GM19025 (cell line): ENCODE measurements around the gene MFN2.
"Not testable (repeated sequence)": the region's sequence is repeated elsewhere in the genome, so short reads cannot be mapped to it uniquely, and the experiment has no call there.

Experiments
- ATAC-seq: cut with Tn5 transposase; IDR thresholded peaks from one replicate; pipeline ENCODE4 v1.9.1; 2021; ENCODE audit warnings: mild to moderate bottlenecking, low read depth, moderate library complexity; ENCODE audit not compliant: unreplicated experiment

MFN2 gene

DNA sequence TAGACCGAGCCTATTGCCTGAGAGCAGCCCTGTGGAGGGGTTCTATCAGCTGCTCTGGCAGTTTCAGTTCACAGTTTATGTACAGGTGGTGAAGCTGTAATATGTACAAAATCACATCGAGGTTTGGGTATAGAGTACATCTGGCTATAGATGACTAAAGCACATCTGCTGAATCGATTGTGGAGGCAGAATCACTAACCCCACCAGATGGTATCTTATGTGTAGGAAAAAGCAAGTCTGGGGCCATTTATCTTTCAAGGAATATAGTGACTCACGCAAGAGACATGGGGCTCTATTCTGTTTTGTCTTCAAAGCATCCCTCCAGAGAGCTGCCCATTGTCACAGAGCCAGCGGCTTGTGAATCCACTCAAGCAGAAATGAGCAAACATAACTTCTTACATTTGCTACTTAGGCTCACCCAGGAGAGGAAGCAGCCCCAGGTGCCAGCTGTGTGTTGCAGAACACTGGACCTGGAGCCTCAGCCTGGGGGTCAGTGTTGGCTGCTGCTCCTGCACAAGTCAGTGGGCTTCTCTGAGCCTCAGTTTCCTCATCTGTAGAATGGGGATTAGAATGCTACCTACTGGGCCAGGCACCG is 60.3 kb downstream of the MFN2 start:
- ATAC-seq = peak; percentile 74

DNA sequence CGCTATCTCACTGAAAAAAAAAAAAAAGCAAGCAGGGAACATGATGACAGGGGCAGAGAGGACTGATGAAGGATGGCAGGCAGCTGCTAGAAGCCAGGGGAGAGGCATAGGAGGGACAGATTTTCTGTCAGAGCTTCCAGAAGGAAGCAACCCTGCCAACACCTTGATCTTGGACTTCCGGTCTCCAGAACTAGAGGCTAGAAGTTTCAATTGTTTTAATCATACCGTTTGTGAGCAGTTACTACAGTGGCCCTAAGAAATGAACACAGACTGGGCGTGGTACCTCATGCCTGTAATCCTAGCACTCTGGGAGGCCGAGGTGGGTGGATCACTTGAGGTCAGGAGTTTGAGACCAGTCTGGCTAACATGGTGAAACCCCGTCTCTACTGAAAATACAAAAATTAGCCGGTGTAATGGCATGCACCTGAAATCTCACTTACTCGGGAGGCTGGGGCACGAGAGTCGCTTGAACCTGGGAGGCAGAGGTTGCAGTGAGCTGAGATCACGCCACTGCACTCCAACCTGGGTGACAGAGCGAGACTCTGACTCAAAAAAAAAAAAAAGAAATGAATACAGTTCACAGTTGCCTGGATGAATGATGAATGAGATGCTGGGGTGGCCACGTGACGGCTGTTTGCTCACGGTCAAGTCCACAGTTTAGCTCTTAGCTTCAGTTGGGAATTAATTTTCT is 64.1 kb downstream of the MFN2 start:
- not testable (repeated sequence) for ATAC-seq

DNA sequence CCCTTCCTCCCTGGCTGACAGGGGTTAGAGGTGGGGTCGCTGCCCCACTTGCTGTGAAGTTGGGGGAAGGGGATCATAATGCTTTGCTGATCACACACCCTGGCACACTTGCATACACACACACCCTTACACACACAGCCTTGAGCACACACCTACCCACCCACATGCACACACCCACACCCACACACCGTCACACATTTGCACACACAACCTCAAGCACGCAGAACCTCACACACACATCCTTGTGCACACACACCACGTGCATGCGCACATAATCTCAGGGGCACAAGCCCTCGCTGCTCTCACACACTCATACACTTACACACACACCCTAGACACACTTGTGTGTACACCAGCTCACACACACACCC is 66.5 kb downstream of the MFN2 start:
- ATAC-seq = no peak

DNA sequence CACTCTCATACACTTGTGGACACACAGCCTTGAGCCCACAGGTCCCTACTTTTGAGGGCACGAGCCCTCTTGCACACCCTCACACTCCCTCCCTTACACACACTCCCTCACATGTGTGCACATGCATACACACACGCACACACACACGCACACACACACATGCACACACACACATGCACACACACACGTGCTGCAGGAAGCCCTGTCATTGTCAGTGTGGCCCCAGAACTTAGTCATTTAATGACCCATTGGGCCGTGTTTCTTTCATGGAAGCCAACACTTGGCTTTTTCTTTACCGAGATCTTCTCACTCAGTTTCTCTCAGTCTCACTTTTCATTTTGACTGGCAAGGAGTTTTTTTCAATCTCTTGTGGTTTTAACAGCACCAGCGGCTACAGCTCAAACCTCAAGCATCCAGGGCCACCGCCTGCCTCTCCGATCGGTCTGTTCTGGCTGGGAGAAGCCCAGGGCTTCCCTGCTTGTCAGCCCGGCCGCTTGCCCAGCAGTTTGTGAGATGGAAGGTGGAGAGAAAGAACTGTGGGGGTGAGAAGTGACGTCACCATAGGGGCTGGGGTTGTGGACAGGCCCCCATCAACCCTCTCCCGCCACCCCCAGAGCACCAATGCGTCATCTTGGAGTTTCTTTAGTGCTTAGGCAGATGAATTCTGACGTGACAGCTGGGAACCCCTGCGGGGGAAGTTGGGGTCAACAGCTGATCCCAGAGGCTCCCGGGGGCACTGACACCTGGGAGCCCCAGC is 67.1 kb downstream of the MFN2 start:
- peak; percentile 31 for ATAC-seq

DNA sequence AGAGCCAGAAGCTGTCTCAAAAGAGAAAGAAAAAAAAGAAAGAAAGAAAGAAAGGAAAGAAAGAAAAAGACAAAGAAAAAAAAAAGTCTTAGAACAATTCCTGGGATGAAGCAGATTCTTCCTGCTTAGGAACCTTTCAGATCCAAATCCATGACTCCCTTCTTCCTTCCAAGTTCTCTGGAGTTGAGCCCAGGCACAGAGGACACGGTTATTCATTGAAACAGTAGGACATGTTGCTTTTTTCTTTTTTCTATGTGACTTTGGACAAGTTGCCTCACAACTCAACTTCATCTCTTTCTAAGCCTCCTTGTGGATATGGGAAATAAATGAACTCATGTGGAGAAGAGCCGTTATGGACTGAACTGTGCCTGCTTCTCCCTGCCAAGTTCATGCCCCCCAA is 68.1 kb downstream of the MFN2 start:
- no peak for ATAC-seq

DNA sequence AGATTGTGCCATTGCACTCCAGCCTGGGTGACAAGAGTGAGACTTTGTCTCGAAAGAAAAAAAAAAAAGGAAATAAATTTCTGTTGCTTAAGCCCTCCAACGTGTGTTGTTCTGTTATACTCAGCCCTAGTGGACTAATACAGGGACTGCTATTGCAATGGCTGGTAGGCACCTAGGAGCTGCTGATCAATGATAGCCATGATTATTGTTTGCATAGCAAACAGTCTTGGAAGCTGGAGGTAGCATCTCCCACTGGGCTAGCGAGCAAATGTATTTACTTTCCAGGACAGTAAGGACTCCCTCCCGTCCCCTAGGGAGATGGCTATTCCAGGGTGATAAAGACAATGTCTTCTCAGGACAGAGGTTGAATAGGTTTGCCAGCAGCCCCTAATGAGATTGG is 69.4 kb downstream of the MFN2 start:
- ATAC-seq = no peak

DNA sequence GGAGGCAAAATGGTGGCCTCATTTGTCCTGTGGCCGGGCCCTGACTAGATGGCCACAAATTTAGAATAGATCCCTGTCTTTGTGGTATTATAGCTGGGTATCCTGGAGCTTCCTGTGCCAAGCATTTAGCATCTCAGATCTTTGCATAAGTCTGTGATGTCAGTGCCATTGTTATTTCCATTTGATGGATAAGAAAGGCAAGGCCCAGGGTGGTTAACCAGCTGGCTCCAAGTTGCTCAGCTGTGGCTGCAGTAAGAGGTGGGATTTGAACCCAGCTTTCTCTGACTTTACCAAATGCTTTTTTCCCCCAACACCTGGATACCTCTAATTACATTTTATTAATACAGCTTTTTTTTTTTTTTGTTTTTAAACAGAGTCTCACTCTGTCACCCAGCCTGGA is 71.1 kb downstream of the MFN2 start:
- no peak for ATAC-seq

DNA sequence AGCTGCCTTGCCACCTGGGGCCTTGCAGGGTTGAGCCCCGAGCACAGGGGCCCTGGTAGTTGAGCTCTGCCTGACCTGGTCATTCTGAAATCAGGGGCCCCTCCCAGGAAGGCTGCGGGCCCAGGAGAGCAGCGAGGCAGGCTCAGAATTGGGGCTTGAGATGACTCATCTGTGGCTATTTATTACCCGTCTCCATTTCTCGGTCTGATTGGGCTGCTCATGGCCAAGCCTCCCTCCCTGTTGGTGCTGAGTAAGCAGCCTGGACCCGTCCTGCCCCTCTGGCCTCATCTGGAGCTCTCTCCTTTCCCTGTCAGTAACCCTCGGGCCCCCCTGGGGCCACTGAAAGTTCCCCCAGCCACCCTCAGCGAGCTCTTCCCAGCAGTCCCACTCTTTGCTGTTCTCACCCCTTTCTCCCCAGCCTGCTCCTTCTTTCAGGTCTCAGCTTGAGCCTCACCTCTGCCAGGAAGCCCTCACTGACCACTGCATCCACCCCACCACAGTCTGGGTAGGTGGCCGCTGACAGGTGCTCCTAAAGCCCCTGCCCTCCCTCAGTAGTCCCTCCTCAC is 71.8 kb downstream of the MFN2 start:
- ATAC-seq = peak; percentile 65

DNA sequence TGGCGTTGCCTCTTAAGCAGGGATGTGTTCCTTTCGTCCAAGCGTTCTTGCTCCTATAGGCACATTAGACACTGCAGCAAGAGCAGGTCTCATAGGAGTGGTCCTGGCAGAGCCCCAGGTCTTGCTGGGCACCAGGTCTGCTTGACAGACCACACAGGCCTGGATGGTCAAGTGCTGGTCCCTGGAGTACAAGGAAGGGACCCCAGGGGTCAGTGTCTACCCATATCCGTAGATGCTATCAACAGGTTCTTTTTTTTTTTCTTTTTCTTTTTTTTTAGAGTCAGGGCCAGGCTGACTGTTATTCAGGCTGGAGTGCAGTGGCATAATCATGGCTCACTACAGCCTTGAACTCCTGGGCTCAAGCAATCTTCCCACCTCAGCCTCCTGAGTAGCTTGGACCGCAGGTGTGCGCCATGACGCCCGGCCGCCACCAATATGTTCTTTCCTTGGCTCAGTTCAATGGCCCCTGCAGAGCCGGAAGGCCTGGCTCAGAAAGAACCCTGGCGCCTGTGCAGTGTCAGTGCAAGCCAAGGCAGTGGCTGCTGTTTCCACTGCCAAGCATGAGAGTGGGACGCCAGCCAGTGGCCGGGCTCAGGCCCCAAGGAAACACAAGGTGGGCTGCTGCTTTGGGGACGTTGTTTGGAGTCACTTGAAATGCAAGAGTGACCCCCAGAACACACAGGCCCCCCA is 72.9 kb downstream of the MFN2 start:
- ATAC-seq = no peak

DNA sequence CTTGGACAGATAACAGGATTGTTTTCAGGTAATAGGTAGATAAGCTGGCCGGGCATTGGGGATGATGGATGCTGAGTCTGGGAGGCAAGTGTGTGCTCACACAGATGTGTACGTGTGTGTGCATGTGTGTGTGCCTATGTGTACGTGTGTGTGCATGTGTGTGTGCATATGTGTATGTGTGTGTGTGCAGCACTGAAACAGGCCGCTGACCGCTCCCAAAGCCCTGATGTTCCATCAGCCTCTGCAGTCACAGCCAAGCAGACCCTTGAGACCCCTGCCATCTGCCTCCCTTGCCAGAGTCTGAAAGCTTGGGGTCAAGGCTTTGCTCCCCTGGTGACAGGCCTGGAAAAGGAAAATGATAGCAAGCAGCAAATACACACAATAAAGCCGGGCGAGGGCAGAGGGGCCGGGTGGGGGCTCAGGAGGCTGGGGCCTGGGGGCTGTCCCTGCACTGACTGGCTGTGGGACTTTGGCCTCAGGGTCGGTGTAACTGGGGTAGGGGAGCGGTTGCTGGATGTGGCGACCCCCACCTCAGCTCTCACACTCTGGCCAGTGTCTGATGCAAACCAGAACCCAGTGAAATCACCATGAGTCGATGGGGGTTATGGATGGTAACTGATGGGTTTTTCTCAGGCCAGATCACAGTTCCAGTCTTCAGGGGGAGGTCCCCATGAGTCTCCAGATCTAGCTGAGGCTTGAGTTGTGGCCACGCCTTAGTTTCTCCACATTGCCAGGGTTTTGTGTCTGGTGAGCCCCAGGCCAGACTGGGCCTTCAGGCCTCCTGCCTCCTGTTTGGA is 73.7 kb downstream of the MFN2 start:
- no peak for ATAC-seq

DNA sequence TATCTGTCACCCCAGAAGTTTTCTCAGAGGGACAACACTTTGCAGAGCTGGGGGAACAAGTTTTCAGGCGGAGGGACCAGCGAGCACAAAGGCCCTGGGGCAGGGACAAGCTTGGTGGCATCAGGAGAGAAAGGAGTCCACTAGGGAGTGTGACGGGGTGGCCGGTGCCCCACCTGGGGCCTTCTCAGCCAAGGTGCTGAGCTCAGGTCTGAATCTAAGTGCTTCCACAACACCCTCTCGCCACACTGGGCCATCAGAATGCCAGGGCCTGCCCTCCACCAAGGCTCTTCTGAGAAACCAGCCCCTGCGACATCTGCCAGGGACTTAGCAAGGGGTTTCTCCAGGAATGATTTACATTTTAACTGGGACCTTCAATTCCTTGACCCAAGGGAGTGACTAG is 75.0 kb downstream of the MFN2 start:
- ATAC-seq = no peak

DNA sequence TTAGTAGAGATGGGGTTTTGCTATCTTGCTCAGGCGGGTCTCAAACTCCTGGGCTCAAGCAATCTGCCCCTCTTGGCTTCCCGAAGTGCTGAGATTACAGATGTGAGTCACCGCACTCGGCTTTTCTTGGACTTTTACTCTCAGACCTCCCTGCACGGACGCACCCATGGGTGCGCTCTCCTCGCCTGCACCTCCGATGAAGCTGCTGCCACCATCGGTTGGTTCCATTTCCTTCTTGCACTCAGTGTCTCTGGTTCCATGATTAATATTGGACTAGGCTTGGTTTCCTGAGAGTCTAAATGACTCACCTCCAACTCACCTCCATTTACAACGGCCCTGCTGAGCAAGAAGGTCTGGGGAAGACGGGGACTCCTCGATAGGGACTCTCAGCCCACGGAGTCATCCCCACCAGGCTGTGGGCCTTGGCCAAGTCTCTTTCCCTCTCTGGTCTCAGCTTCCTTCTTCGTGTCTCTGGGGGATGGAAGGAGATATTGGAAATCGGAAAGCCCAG is 76.1 kb downstream of the MFN2 start:
- no peak for ATAC-seq

DNA sequence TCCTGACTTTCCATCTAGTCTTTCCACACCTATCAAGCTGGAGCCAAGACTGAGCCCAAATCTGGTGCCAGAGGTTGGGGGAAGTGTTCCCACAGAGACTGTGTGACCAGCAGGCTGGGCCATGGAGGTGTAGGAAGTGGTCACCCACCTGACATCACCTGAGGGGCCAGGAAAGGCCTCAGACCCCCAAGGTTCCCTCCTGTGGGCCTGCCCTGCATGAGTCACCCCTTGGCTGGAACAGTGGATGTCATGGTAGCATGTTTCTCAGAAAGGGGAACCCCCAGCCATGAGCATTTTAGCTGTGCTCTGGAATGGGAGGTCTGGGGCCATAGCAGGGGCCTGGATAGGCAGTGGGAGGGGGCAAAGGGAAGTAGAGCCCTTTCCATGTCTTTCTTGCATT is 77.1 kb downstream of the MFN2 start:
- ATAC-seq = no peak

DNA sequence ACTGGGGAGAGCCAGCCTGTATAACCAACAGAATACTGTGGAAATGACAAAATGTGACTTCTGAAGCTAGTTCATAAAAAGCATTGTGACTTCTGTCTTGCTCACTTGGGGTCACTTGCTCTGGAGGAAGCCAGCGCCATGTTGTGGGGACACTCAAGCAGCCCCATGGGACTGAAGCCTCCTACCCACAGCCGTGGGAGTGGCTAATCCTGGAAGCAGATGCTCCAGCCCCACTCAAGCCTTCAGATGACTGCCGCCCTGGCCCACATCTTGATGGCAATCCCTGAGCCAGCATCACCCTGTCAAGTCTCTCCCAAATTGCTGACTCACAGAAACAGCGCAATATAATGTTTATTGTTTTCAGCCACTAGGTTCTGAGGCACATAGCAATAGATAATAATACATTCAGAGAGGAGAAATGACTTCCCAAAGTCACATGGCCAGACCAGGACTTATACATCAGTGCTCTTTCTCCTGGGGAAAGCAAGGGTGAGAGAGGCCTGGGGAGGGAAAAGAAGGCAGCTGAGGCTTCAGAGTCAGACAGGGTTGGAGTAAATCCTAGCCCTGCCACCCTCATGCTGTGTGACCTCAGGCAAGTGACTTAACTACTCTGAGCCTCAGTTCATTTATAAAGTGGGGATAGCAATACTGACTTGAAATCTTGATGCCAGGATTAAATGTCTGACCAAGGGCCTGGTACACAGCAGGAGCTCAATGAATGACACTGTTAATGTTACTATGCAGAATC is 77.9 kb downstream of the MFN2 start:
- ATAC-seq = no peak

DNA sequence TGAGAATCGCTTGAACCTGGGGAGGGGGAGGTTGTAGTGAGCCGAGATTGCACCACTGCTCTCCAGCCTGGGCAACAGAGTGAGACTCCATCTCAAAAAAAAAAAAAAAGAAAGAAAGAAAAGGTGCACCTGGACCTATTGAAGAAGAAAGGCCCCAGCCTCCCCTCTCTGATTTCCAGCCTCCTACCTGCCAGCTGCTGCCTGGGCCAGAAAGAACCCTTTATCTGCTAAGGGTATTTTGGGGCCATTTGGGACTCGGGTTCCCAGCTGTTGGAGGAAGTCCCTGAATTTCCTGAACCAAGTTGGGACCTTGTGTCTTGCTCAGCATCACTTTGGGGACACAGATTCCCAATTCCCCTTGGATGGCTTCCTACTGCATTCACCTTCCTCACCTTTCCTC is 79.0 kb downstream of the MFN2 start:
- ATAC-seq = no peak

DNA sequence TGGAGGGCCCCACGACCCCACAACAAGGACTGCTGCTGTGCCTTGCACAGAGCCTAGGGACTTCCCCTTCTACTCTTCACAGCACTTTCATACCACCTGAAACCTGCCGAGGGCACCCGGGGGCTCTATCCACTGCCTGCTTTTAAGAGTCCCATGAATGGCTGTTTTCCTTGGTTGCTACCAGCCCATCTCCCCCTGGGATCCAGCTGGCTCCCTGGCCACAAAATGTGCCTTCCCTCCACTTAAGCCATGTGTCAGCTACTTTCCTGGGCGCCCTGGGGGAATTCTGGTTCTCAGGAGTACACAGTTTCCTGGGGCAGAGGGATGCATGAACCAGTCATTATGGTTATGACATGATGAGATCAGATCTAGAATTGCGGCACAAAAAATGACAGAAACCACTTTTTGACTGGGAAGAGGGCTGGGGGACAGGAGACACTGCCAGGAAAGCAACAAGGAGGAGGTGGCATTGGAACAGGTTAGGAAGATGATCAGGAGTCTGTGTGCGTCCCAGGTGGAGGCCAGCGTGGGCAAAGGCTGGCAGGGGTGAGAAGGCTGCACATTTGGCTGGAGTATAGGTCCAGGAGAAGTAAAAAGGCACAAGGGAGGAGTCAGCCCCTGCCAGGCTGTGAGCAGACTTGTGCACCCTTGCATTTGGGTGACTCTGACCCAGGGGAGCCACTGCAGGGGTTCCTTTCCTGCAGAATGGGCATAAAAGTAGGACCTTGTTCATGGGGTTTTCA is 79.6 kb downstream of the MFN2 start:
- no peak for ATAC-seq

DNA sequence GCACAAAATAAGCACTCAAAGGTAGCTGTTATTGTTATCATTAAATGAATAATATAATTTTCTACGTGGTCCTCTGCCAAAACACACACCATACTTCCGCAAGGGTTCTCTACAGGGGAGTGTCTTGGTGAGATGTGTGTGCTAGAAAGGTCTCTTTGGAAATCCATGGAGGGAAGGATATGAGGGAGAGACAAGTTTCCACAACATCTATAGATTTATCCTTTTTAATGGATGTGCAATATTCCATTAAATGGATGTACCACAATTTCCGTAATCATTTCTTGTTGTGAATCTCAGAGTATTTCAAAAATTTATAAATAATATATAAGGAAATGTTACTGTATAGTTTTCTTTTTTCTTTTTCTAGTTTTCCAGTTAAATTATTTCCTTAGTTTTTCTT is 80.3 kb downstream of the MFN2 start:
- ATAC-seq = no peak
